Measurements from ENCODE around the gene SNRNP200.
A peak's percentile ranks its signal among the peaks of the same experiment; 100 is the strongest.

Gene SNRNP200

DNA sequence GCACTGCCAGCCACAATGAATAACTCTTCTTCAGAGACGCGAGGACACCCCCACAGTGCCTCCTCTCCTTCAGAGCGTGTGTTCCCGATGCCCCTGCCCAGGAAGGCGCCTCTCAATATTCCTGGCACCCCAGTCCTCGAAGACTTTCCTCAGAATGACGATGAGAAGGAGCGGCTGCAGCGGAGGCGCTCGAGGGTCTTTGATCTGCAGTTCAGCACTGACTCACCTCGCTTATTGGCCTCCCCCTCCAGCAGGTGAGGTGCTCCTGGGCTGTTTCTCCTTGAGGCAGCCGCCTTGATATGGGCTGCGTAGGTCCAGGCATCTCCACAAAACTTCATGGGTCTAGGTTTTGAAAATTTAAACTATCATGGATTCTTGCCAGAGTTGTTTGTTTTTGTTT is 36.3 kb upstream of the SNRNP200 start:
- DNase-seq (ENCODE audit: insufficient read length, low spot score): no peak
- FAIRE-seq: no peak
- TF ChIP-seq POLR2A (IDR thresholded peaks at IDR 0.05; ENCODE audit: low read depth, low read length): no peak
- TF ChIP-seq PAX5 (IDR thresholded peaks at IDR 0.05; ENCODE audit: insufficient read depth, low read length, severe bottlenecking): no peak
- TF ChIP-seq TAF1 (IDR thresholded peaks at IDR 0.05; ENCODE audit: low read depth, low read length): no peak

DNA sequence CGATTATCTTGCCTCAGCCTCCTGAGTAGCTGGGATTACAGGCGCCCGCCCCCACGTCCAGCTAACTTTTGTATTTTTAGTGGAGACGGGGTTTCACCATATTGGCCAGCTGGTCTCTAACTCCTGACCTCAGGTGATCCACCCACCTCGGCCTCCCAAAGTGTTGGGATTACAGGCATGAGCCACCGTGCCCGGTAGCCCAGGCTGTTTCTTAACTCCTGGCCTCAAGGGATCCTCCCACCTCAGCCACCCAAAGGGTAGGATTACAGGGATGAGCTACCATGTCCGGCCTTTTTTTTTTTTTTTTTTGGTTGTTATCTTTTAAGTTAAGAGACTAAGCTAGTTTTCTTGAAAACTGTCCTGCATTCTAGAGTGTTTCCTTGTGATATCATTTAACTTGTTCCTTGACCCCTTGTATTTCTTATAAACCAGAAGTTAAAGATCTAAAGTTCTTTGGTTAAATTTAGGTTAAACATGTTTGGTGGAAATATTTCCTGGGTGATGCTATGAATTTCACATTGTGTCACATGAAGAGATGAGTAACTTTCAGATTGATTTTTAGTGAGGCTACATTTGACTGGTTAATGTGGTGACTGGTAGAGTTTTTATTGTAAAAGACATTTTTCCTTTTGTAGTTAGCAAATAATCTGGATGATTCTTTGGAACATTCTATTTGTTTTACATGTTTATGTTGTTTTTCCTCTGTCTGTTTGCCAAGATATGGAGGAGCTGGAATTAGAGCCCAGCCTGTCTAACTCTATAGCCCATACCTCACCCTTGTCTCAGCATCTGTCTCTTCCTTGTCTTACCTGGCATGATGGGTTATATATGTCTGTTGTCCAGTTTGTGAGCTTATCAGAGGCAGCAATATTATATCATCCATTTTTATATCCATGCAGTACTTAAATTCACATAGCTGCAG is 35.4 kb upstream of the SNRNP200 start:
- no peak for TF ChIP-seq TAF1 (IDR thresholded peaks at IDR 0.05; ENCODE audit: low read depth, low read length)
- TF ChIP-seq PAX5 (IDR thresholded peaks at IDR 0.05; ENCODE audit: insufficient read depth, low read length, severe bottlenecking): no peak
- TF ChIP-seq POLR2A (IDR thresholded peaks at IDR 0.05; ENCODE audit: low read depth, low read length): no peak
- TF ChIP-seq POU2F2 (IDR thresholded peaks at IDR 0.05; ENCODE audit: low read depth, low read length): no peak
- no peak for TF ChIP-seq SPI1 (IDR thresholded peaks at IDR 0.05; ENCODE audit: low read depth, low read length)
- no peak for TF ChIP-seq POLR2AphosphoS5 (IDR thresholded peaks at IDR 0.05; ENCODE audit: low read depth, low read length)
- FAIRE-seq (no peak), DNase-seq (ENCODE audit: insufficient read length, low spot score) (no peak)

DNA sequence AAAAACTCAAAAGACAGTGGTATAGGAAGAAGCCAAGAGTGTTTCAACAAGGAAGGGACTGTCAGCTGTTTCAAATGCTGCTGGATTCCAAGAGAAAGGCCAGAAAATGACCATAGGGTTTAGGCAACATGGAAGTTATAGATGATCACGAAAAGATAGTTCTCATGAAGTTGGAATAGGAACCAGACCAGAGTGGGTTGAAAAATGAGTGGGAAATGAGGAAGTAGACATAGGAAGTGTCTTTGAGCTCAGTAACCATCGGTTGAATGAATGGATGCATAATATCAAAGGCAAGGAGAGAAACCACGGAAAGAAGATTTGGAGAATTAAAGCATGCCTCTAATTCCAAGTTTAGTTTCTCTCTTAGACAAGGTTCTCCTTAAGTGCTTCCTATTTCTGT is 31.5 kb upstream of the SNRNP200 start:
- DNase-seq (ENCODE audit: insufficient read length, low spot score) (no peak), FAIRE-seq (no peak)
- TF ChIP-seq POLR2AphosphoS5 (IDR thresholded peaks at IDR 0.05; ENCODE audit: low read depth, low read length) (no peak), SPI1 (IDR thresholded peaks at IDR 0.05; ENCODE audit: low read depth, low read length) (peak; percentile 41; the same call in 1 of the 2 replicates)

DNA sequence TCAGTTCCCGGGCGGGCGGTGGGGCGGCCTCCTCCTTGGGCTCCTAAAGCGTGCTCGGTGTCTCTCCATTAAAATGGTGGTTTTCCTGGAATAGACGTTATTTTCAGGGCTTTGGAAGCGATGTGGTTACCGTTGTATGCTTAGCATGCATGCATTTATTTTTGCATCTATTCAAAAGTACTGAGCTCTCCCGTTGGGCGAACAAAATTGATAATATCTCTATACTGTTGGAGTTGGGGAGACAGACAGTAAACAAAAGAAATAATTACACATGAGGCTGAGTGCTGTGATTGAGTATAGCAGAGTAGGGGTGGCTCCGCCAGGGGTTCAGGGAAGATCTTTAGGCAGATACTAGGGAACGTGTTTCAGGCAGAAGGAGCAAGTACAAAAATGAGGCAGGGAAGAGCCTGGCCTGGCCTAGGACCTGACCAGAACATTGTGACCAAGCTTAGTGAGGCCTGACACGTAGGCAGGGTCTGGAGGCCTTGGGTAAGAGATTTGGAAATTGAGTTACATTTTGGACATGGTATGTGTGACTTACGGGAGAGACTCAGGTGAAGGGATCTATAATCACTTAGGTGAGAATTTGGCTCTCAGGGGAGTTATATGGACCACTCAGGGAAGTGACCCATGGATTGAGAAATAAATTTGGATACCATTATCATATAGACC is 30.9 kb upstream of the SNRNP200 start:
- DNase-seq (ENCODE audit: insufficient read length, low spot score): no peak
- TF ChIP-seq POU2F2 (IDR thresholded peaks at IDR 0.05; ENCODE audit: low read depth, low read length) (no peak), PAX5 (IDR thresholded peaks at IDR 0.05; ENCODE audit: insufficient read depth, low read length, severe bottlenecking) (no peak), POLR2A (IDR thresholded peaks at IDR 0.05; ENCODE audit: low read depth, low read length) (no peak; the same call in 1 of the 2 replicates), TAF1 (IDR thresholded peaks at IDR 0.05; ENCODE audit: low read depth, low read length) (peak; percentile 76; the same call in 1 of the 2 replicates), POLR2AphosphoS5 (IDR thresholded peaks at IDR 0.05; ENCODE audit: low read depth, low read length) (peak; percentile 63; the same call in 1 of the 2 replicates), SPI1 (IDR thresholded peaks at IDR 0.05; ENCODE audit: low read depth, low read length) (no peak)
- FAIRE-seq: peak; percentile 38

DNA sequence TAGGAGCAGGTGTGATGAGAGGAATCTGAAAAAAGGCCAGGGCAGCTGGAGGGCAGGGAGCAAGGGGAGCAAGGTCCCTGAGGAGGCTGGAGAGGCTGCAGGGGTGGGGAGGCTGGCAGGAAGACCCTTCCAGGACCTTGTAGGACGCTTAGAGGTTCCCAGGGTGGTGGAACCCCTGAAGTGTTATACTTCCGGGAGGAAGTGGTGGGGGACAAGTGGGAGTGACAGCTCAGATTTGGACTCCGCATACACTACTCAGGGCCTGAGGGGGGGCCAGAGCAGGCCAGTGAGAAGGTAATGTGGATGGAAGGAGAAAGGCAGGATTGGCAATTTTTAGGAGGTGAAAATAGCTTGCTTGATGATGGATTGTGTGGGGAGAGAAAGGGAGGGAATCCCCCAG is 28.4 kb upstream of the SNRNP200 start:
- DNase-seq (ENCODE audit: insufficient read length, low spot score) (no peak), FAIRE-seq (no peak)
- no peak for TF ChIP-seq POU2F2 (IDR thresholded peaks at IDR 0.05; ENCODE audit: low read depth, low read length)
- peak; percentile 47 for TF ChIP-seq SPI1 (IDR thresholded peaks at IDR 0.05; ENCODE audit: low read depth, low read length)
- TF ChIP-seq PAX5 (IDR thresholded peaks at IDR 0.05; ENCODE audit: insufficient read depth, low read length, severe bottlenecking): no peak
- TF ChIP-seq TAF1 (IDR thresholded peaks at IDR 0.05; ENCODE audit: low read depth, low read length): no peak

DNA sequence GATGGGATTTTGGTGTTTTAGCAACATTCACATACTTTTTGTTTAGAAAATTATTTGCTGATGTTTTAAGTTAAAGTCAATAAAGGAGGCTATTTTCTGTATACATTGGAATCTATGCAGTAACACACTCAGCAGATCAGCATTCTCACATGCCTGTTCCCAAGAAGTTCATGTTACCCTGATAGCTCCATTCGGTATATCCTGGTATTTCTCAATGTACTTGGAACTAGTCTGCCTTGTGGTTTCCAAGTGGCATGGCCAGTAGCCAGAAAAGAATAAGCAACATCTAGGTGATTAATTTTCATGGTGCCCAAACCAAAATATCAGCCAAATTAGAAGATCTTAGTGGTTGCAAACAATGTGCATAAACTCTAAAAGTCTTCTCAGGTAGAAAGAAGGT is 25.1 kb upstream of the SNRNP200 start:
- no peak for FAIRE-seq
- TF ChIP-seq POLR2AphosphoS5 (IDR thresholded peaks at IDR 0.05; ENCODE audit: low read depth, low read length): no peak
- TF ChIP-seq SPI1 (IDR thresholded peaks at IDR 0.05; ENCODE audit: low read depth, low read length): no peak
- TF ChIP-seq TAF1 (IDR thresholded peaks at IDR 0.05; ENCODE audit: low read depth, low read length): no peak
- no peak for TF ChIP-seq PAX5 (IDR thresholded peaks at IDR 0.05; ENCODE audit: insufficient read depth, low read length, severe bottlenecking)
- TF ChIP-seq POU2F2 (IDR thresholded peaks at IDR 0.05; ENCODE audit: low read depth, low read length): no peak
- TF ChIP-seq POLR2A (IDR thresholded peaks at IDR 0.05; ENCODE audit: low read depth, low read length): no peak
- DNase-seq (ENCODE audit: insufficient read length, low spot score): no peak

DNA sequence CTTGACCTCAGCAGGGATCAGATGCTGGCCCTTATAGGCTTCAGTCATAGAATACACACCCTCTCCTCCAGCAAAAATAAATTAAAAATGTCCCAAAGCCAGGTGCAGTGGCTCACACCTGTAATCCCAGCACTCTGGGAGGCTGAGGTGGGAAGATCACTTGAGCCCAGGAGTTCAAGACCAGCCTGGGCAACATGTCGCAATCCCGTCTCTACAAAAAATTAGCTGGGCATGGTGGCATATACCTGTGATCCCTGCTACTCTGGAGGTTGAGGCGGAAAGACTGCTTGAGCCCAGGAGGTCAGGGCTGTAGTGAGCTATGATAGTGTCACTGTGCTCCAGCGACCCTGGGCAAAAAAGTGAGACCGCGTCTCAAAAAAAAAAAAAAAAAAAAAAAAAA is 24.5 kb upstream of the SNRNP200 start:
- FAIRE-seq (no peak), DNase-seq (ENCODE audit: insufficient read length, low spot score) (no peak)
- TF ChIP-seq SPI1 (IDR thresholded peaks at IDR 0.05; ENCODE audit: low read depth, low read length): no peak

- DNase-seq (ENCODE audit: insufficient read length, low spot score) (no peak), FAIRE-seq (no peak)
Measured at GRCh38 chr2:96329456-96329855, 24.1 kb upstream of the SNRNP200 start.

GRCh38 chr2:96326990-96327820 is 21.9 kb upstream of the SNRNP200 start:
- TF ChIP-seq POLR2AphosphoS5 (IDR thresholded peaks at IDR 0.05; ENCODE audit: low read depth, low read length) (no peak), PAX5 (IDR thresholded peaks at IDR 0.05; ENCODE audit: insufficient read depth, low read length, severe bottlenecking) (no peak), TAF1 (IDR thresholded peaks at IDR 0.05; ENCODE audit: low read depth, low read length) (no peak), POLR2A (IDR thresholded peaks at IDR 0.05; ENCODE audit: low read depth, low read length) (no peak), SPI1 (IDR thresholded peaks at IDR 0.05; ENCODE audit: low read depth, low read length) (no peak), POU2F2 (IDR thresholded peaks at IDR 0.05; ENCODE audit: low read depth, low read length) (no peak)
- DNase-seq (ENCODE audit: insufficient read length, low spot score) (no peak), FAIRE-seq (no peak)

More at GRCh38 chr2:96329456-96329855, 24.1 kb upstream of the SNRNP200 start:
- no peak for TF ChIP-seq PAX5 (IDR thresholded peaks at IDR 0.05; ENCODE audit: insufficient read depth, low read length, severe bottlenecking)
- TF ChIP-seq POLR2A (IDR thresholded peaks at IDR 0.05; ENCODE audit: low read depth, low read length): no peak
- no peak for TF ChIP-seq SPI1 (IDR thresholded peaks at IDR 0.05; ENCODE audit: low read depth, low read length)
- TF ChIP-seq TAF1 (IDR thresholded peaks at IDR 0.05; ENCODE audit: low read depth, low read length): no peak
- TF ChIP-seq POU2F2 (IDR thresholded peaks at IDR 0.05; ENCODE audit: low read depth, low read length): no peak
- TF ChIP-seq POLR2AphosphoS5 (IDR thresholded peaks at IDR 0.05; ENCODE audit: low read depth, low read length): no peak

All from GM12891 (cell line).